ENCODE results near the gene YOD1. TPM values are rescaled to one million over a fixed set of nuclear protein-coding genes. Genes with fewer than 3 reads are reported as not detected.

Gene YOD1
- total RNA-seq, 5 donors from 2014 or later (not counting 1 experiment from before 2014, with no cell fraction given): 7.8 to 13.5 (median 8.7) TPM

DNA sequence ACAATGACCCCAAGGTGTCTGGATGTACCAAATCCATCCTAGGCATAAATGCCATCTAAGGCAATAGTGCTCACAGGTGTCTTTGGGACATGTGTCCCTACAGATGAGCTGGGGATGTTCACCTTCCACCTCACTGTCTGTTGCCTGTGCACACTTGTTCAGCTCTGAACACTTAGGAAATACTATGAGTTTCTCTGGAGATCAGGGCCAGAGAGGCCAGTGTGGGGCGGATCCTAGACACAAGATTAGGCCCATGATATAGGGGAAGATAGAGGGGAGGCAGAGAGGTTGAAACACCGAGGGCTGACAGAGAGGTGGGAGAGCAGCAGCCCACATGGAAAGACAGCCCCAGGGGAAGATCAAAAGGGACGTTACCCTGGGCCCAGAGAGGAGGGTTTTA, 44.1 kb downstream of the YOD1 start:
- no peaks in the 10 kb centered on the region for H3K9me3 Mint-ChIP-seq
- Histone ChIP-seq H3K9me3 (no peaks in the 10 kb centered on the region), H3K27ac (ENCODE audit: low read length) (no peak overlapping the region), H3K4me3 (ENCODE audit: control insufficient read depth in 1 of 2, extremely low read depth in 1 of 2, low read length in 1 of 2) (no peak overlapping the region), H3K36me3 (ENCODE audit: control insufficient read depth in 2 of 2, extremely low read depth in 1 of 2, insufficient read depth in 1 of 2, low read length in 1 of 2) (no peaks in the 10 kb centered on the region), H3K27me3 (replicated peaks in 1 of 2; ENCODE audit: control insufficient read depth in 2 of 2, extremely low read depth in 1 of 2, insufficient read depth in 2 of 2, low read length in 1 of 2) (peaks cover 0 to 6% of the 10 kb centered on the region in 2 experiments), H3K4me1 (ENCODE audit: control insufficient read depth in 1 of 2, extremely low read depth in 1 of 2, insufficient read depth in 2 of 2, low read length in 2 of 2) (no peaks in the 10 kb centered on the region)
- peaks cover 13 to 16% of the 10 kb centered on the region in 2 donors for H3K27me3 Mint-ChIP-seq
- ChIA-PET CTCF (interaction anchor here in 1 of 2 donors (0.8 kb wide), 1 partner anchor 74 kb away, joined by 4 read pairs; no protein-coding TSS in a partner anchor), POLR2A (no interaction called here)
- H3K27ac Mint-ChIP-seq: no peak overlapping the region
- no peaks in the 10 kb centered on the region for H3K36me3 Mint-ChIP-seq
- peaks cover 1 to 6% (median 2%) of the 10 kb centered on the region in 3 donors for H3K4me1 Mint-ChIP-seq
- no peak for ATAC-seq (replicated peaks in 1 of 4)
- WGBS (ENCODE audit: insufficient coverage): 100% methylated on average over 1 of the region's 3 CpGs
- H3K4me3 Mint-ChIP-seq: no peak overlapping the region
- no peak for DNase-seq

DNA sequence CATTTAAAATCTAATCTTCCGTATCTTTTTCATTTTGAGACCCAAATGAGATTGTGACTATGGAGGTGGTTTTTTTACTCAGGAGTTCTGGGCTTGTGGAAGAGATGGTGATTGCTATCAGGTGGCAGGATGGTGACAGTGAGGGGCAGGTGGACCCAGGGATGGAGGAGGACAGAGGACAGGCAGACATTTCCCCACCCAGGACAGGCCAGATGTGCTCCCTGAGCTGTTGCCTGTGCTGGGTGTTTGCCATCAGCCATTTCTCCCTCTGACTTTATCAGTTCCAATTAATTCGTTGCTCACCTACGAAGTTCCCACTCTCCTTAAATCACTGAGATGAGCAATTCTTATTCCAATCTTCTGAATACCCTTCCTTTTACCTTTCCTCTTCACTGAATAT, 44.9 kb downstream of the YOD1 start:
- Mint-ChIP-seq H3K9me3 (no peaks in the 10 kb centered on the region), H3K27me3 (peaks cover 13 to 14% of the 10 kb centered on the region in 2 donors), H3K4me3 (no peak overlapping the region), H3K36me3 (no peaks in the 10 kb centered on the region), H3K4me1 (peaks cover 1 to 6% (median 2%) of the 10 kb centered on the region in 3 donors), H3K27ac (no peak overlapping the region)
- ChIA-PET POLR2A (no interaction called here), CTCF (interaction anchor here in 1 of 2 donors (0.6 to 0.8 kb wide), 2 partner anchors 9 to 73 kb away, joined by 3 to 4 read pairs; no protein-coding TSS in a partner anchor)
- no peaks in the 10 kb centered on the region for H3K9me3 ChIP-seq
- H3K4me3 ChIP-seq (ENCODE audit: control insufficient read depth in 1 of 2, extremely low read depth in 1 of 2, low read length in 1 of 2): no peak overlapping the region
- 70% methylated on average over 2 of the region's 3 CpGs for whole genome bisulfite sequencing (ENCODE audit: insufficient coverage)
- DNase-seq (no peak), ATAC-seq (replicated peaks in 1 of 4) (no peak)
- H3K27me3 ChIP-seq (replicated peaks in 1 of 2; ENCODE audit: control insufficient read depth in 2 of 2, extremely low read depth in 1 of 2, insufficient read depth in 2 of 2, low read length in 1 of 2): peaks cover 0 to 6% of the 10 kb centered on the region in 2 experiments
- no peaks in the 10 kb centered on the region for H3K4me1 ChIP-seq (ENCODE audit: control insufficient read depth in 1 of 2, extremely low read depth in 1 of 2, insufficient read depth in 2 of 2, low read length in 2 of 2)
- H3K36me3 ChIP-seq (ENCODE audit: control insufficient read depth in 2 of 2, extremely low read depth in 1 of 2, insufficient read depth in 1 of 2, low read length in 1 of 2): no peaks in the 10 kb centered on the region
- H3K27ac ChIP-seq (ENCODE audit: low read length): no peak overlapping the region

DNA sequence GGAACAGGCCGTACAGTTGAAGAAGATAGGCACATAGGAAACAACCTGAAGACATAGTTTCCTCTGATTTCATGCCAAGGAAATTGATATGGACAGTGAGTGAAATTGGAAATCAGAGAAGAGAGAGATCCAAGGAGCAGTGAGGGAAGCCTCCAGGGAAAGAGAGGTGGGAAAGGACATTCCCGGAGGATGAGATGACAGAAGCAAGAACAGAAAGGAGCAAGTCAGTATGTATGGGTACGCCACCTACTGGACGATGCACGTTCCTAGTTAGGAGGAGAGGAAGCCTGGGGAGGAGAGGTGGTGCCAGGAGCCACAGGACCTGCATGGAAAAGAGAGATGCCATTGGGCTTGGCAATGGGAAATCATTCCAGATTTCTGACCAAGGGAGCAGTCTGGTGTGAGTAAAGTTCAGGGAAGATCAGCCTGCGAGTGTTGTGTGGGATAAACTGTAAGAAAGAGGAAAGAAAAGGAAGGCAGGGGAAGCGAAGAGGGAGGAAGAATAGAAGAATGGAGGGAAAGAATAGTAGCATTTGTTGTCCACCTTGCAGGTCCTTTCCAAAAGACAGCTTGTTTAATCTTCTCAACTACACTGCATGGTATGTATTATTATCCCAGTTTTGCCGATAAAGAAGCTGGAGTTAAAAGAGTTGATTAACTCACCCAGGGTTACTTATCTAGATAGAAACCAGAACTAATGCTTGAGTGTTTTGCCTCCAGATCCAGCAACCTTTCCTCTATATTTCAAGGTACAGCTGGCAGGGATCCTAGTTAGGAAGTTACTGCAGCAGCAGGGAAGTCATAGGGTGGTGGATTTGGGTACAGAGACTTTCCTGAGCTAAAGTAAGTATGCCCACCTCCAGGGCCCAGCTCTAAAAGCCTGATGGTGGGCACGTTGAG, 45.8 kb downstream of the YOD1 start:
- Mint-ChIP-seq H3K27ac (no peak overlapping the region), H3K4me3 (no peak overlapping the region), H3K9me3 (no peaks in the 10 kb centered on the region), H3K4me1 (peaks cover 1 to 6% (median 2%) of the 10 kb centered on the region in 3 donors), H3K27me3 (peaks cover 13 to 14% of the 10 kb centered on the region in 2 donors), H3K36me3 (no peaks in the 10 kb centered on the region)
- WGBS (ENCODE audit: insufficient coverage): 42% methylated on average over 7 of the region's 9 CpGs
- no peaks in the 10 kb centered on the region for H3K36me3 ChIP-seq (ENCODE audit: control insufficient read depth in 2 of 2, extremely low read depth in 1 of 2, insufficient read depth in 1 of 2, low read length in 1 of 2)
- peaks cover 0 to 6% of the 10 kb centered on the region in 2 experiments for H3K27me3 ChIP-seq (replicated peaks in 1 of 2; ENCODE audit: control insufficient read depth in 2 of 2, extremely low read depth in 1 of 2, insufficient read depth in 2 of 2, low read length in 1 of 2)
- H3K9me3 ChIP-seq: no peaks in the 10 kb centered on the region
- no peak overlapping the region for H3K4me3 ChIP-seq (ENCODE audit: control insufficient read depth in 1 of 2, extremely low read depth in 1 of 2, low read length in 1 of 2)
- ATAC-seq (replicated peaks in 1 of 4): peak; percentile 37 to 61 (median 52)
- H3K4me1 ChIP-seq (ENCODE audit: control insufficient read depth in 1 of 2, extremely low read depth in 1 of 2, insufficient read depth in 2 of 2, low read length in 2 of 2): no peaks in the 10 kb centered on the region
- DNase-seq: peak in 21 of 35 experiments; percentile 7 to 60 (median 23)
- POLR2A ChIA-PET: interaction anchor here in 1 of 2 donors (0.6 kb wide), 1 partner anchor 292 kb away, joined by 4 read pairs; no protein-coding TSS in a partner anchor
- CTCF ChIA-PET: interaction anchor here in 1 of 2 donors (0.6 to 1.5 kb wide), 4 partner anchors 8 to 120 kb away, joined by 3 to 5 read pairs (median 3); no protein-coding TSS in a partner anchor
- H3K27ac ChIP-seq (ENCODE audit: low read length): no peak overlapping the region

DNA sequence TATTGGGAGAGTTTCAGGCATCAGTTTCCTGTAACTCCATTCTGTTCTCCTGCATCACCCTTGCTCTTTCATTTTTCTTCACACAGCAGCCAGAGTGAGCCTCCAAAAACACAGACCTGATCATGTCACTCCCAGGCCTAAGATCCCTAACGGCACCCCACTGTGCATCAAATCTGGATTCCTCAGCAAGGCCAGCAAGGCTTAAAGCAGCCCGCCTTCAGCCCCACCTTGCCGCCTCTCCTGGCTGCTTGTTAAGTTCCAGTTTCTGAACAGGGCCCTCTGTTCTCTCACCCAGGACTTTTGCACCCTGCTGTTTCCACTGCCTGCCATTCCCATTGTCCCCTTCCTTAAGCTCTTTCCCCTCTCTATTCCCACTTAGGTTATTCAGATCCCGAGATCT, 47.8 kb downstream of the YOD1 start:
- CTCF ChIA-PET: interaction anchor here in 1 of 2 donors (0.6 kb wide), 1 partner anchor 149 kb away, joined by 4 read pairs; no protein-coding TSS in a partner anchor
- H3K4me1 Mint-ChIP-seq: peaks cover 1 to 6% (median 2%) of the 10 kb centered on the region in 3 donors

DNA sequence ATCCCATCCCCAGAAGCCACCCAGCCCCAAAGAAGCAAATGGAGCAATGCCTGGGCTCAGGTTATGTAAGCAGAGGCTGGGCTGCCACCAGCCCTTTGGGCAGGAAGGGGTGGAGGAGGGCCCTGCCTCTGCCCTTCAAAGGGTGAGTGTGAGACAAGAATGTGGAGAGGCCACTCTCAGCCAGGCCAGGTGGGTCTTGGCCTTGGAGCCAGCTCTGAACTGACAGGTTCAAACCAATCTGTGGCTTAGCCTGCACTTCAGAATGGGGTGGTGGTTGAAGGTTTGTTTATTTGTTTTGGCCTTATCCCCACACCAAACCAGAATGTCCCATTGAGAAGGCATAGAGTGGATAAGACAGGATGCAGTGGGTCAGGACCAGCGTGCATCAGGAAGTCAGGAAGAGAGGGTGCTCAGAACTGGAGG, 48.3 kb downstream of the YOD1 start:
- Mint-ChIP-seq H3K27me3 (peaks cover 14 to 16% of the 10 kb centered on the region in 2 donors), H3K9me3 (no peaks in the 10 kb centered on the region), H3K4me3 (no peak overlapping the region), H3K4me1 (peaks cover 1 to 6% (median 2%) of the 10 kb centered on the region in 3 donors), H3K27ac (no peak overlapping the region), H3K36me3 (no peaks in the 10 kb centered on the region)
- ChIA-PET POLR2A (interaction anchor here in 1 of 2 donors (0.5 kb wide), 1 partner anchor 42 kb away, joined by 3 read pairs; no protein-coding TSS in a partner anchor), CTCF (no interaction called here)
- H3K36me3 ChIP-seq (ENCODE audit: control insufficient read depth in 2 of 2, extremely low read depth in 1 of 2, insufficient read depth in 1 of 2, low read length in 1 of 2): no peaks in the 10 kb centered on the region
- no peak for DNase-seq
- no CpG with 5 or more reads among the region's 1 CpG for WGBS (ENCODE audit: insufficient coverage)
- no peak for ATAC-seq (replicated peaks in 1 of 4)
- no peaks in the 10 kb centered on the region for H3K9me3 ChIP-seq
- H3K4me3 ChIP-seq (ENCODE audit: control insufficient read depth in 1 of 2, extremely low read depth in 1 of 2, low read length in 1 of 2): no peak overlapping the region
- no peaks in the 10 kb centered on the region for H3K27me3 ChIP-seq (replicated peaks in 1 of 2; ENCODE audit: control insufficient read depth in 2 of 2, extremely low read depth in 1 of 2, insufficient read depth in 2 of 2, low read length in 1 of 2)
- H3K4me1 ChIP-seq (ENCODE audit: control insufficient read depth in 1 of 2, extremely low read depth in 1 of 2, insufficient read depth in 2 of 2, low read length in 2 of 2): no peaks in the 10 kb centered on the region
- no peak overlapping the region for H3K27ac ChIP-seq (ENCODE audit: low read length)

More for the DNA sequence above, 47.8 kb downstream of the YOD1 start:
- no peaks in the 10 kb centered on the region for H3K4me1 ChIP-seq (ENCODE audit: control insufficient read depth in 1 of 2, extremely low read depth in 1 of 2, insufficient read depth in 2 of 2, low read length in 2 of 2)
- no peaks in the 10 kb centered on the region for H3K9me3 ChIP-seq
- Mint-ChIP-seq H3K4me3 (no peak overlapping the region), H3K27me3 (peaks cover 14 to 17% of the 10 kb centered on the region in 2 donors), H3K36me3 (no peaks in the 10 kb centered on the region), H3K9me3 (no peaks in the 10 kb centered on the region), H3K27ac (no peak overlapping the region)
- H3K4me3 ChIP-seq (ENCODE audit: control insufficient read depth in 1 of 2, extremely low read depth in 1 of 2, low read length in 1 of 2): no peak overlapping the region
- ATAC-seq (replicated peaks in 1 of 4) (no peak), DNase-seq (no peak)
- H3K27ac ChIP-seq (ENCODE audit: low read length): no peak overlapping the region
- peaks cover 0 to 3% of the 10 kb centered on the region in 2 experiments for H3K27me3 ChIP-seq (replicated peaks in 1 of 2; ENCODE audit: control insufficient read depth in 2 of 2, extremely low read depth in 1 of 2, insufficient read depth in 2 of 2, low read length in 1 of 2)
- 91% methylated on average over 4 of the region's 4 CpGs for WGBS (ENCODE audit: insufficient coverage)
- no peaks in the 10 kb centered on the region for H3K36me3 ChIP-seq (ENCODE audit: control insufficient read depth in 2 of 2, extremely low read depth in 1 of 2, insufficient read depth in 1 of 2, low read length in 1 of 2)
- POLR2A ChIA-PET: no interaction called here

DNA sequence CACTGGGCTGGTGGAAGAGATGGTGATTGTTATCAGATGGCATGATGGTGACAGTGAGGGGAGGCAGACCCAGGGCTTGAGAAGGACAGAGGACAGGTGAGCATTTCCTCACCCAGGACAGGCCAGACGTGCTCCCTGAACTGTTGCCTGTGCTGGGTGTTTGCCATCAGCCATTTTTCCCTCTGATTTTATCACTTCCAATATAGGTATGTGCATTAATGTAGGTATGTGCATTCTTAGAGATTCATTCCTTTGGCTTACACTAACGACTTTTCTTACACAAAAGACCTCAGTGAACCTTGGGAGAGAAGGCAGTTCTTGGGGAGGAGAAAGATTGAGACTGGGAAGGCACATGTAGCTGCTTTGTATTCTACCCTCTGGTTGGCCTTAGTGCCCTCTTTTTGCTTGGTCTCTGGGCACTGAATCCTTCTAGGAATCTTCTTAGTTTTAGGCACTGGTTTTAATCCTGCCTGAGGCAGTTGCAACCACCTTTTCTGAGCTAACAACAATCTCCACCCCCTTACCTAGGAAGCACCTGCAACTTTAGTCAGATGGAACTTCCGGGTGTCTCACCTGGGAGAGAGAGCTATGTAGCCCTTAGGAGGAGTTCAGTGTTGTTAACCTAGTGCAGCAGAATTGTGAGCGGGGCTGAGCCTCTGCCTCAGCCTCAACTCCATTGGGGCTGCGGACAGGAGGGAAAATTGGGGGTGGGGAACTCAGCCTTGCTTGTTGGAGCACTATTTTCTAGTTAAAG, 49.3 kb downstream of the YOD1 start:
- no peak overlapping the region for H3K4me3 Mint-ChIP-seq
- CTCF ChIA-PET: interaction anchor here in 1 of 2 donors (0.8 kb wide), 1 partner anchor 9 kb away, joined by 3 read pairs; no protein-coding TSS in a partner anchor
- WGBS (ENCODE audit: insufficient coverage): no CpG with 5 or more reads among the region's 5 CpGs
- no peaks in the 10 kb centered on the region for H3K9me3 Mint-ChIP-seq
- H3K36me3 ChIP-seq (ENCODE audit: control insufficient read depth in 2 of 2, extremely low read depth in 1 of 2, insufficient read depth in 1 of 2, low read length in 1 of 2): no peaks in the 10 kb centered on the region
- no peak overlapping the region for H3K4me3 ChIP-seq (ENCODE audit: control insufficient read depth in 1 of 2, extremely low read depth in 1 of 2, low read length in 1 of 2)
- H3K27me3 ChIP-seq (replicated peaks in 1 of 2; ENCODE audit: control insufficient read depth in 2 of 2, extremely low read depth in 1 of 2, insufficient read depth in 2 of 2, low read length in 1 of 2): no peaks in the 10 kb centered on the region
- H3K27ac Mint-ChIP-seq: no peak overlapping the region
- DNase-seq (no peak), ATAC-seq (replicated peaks in 1 of 4) (no peak)
- H3K4me1 Mint-ChIP-seq: peaks cover 1 to 6% (median 2%) of the 10 kb centered on the region in 3 donors
- H3K27ac ChIP-seq (ENCODE audit: low read length): no peak overlapping the region
- POLR2A ChIA-PET: interaction anchor here in 1 of 2 donors (0.6 kb wide), 1 partner anchor 20 kb away, joined by 3 read pairs; no protein-coding TSS in a partner anchor
- no peaks in the 10 kb centered on the region for H3K4me1 ChIP-seq (ENCODE audit: control insufficient read depth in 1 of 2, extremely low read depth in 1 of 2, insufficient read depth in 2 of 2, low read length in 2 of 2)
- H3K27me3 Mint-ChIP-seq: peaks cover 8 to 13% of the 10 kb centered on the region in 2 donors
- no peaks in the 10 kb centered on the region for H3K36me3 Mint-ChIP-seq
- H3K9me3 ChIP-seq: no peaks in the 10 kb centered on the region

Measured in T-cell (primary cell).